Panc1 (cell line): Measurements from ENCODE around the gene LUZP4. TPM values are rescaled to one million over a fixed set of nuclear protein-coding genes. Genes with fewer than 3 reads are reported as not detected.
"Not testable (repeated sequence)": the region's sequence is repeated elsewhere in the genome, so short reads cannot be mapped to it uniquely, and the experiment has no call there.

Experiments used
- ATAC-seq: fragments of 200-7000 bp; cut with Tn5 transposase; 2 replicates; pipeline ENCODE4 v1.9.1; 2020; ENCODE audit warnings: mild to moderate bottlenecking, moderate library complexity
- BruUV-seq: library from RNA; stranded (reverse); fragments of 400-500 nt; replicated peaks from 2 replicates; lab custom pipeline; 2021; lab: Mats Ljungman, UMichigan
- CTCF ChIA-PET: fragments of 300-600 bp; sonication (Branson Sonifier 250); formaldehyde crosslinking; loops from one replicate; lab custom pipeline; 2022; ENCODE audit warnings: antibody characterized with exemption; lab: Charles Lee
- POLR2A ChIA-PET: fragments of 300-600 bp; sonication (Branson Sonifier 250); formaldehyde crosslinking; loops from one replicate; lab custom pipeline; 2022; ENCODE audit warnings: antibody characterized with exemption; lab: Charles Lee
- DNase-seq: peaks from one replicate; pipeline ENCODE4 v3.0.0-alpha.2; 2010; ENCODE audit warnings: low read depth, low spot score
- H3K27ac ChIP-seq: 2 replicates; pipeline ENCODE4 v1.5.1; 2011; ENCODE audit warnings: mild to moderate bottlenecking, low read length, inconsistent platforms
- H3K27me3 ChIP-seq: fragments of 200-500 bp; sonication (Bioruptor generic); 2 replicates; pipeline ENCODE4 v1.6.0; 2014; ENCODE audit warnings: low read length, inconsistent platforms; ENCODE audit not compliant: control insufficient read depth, insufficient read depth
- H3K36me3 ChIP-seq: fragments of 200-500 bp; sonication (Bioruptor generic); 2 replicates; pipeline ENCODE4 v1.5.1; 2014; ENCODE audit warnings: inconsistent platforms, mild to moderate bottlenecking, low read length, moderate library complexity; ENCODE audit not compliant: control insufficient read depth, insufficient read depth
- H3K4me1 ChIP-seq: 2 replicates; pipeline ENCODE4 v1.5.1; 2011; ENCODE audit warnings: inconsistent platforms, mild to moderate bottlenecking, low read length, moderate library complexity; ENCODE audit not compliant: control insufficient read depth, insufficient read depth
- H3K4me3 ChIP-seq, 2 experiments: 2 replicates each; pipeline ENCODE4 v1.5.1; 2011 to 2012; ENCODE audit warnings: low read depth in 2 of 2, low read length in 2 of 2, mild to moderate bottlenecking in 2 of 2, inconsistent platforms in 1 of 2, moderate library complexity in 1 of 2
- H3K9me3 ChIP-seq: fragments of 200-500 bp; sonication (Bioruptor generic); 2 replicates; pipeline ENCODE4 v1.5.1; 2014; ENCODE audit warnings: low read depth, mild to moderate bottlenecking, inconsistent platforms, low read length, moderate library complexity; ENCODE audit not compliant: control insufficient read depth, insufficient read depth
- TCF7L2 ChIP-seq: IDR thresholded peaks from 2 replicates; pipeline ENCODE4 v1.6.1; 2011; ENCODE audit warnings: mild to moderate bottlenecking, low read depth, low read length, inconsistent platforms
- in situ Hi-C: cut with HindIII; loops from 2 replicates; pipeline ENCODE4 v1.10.0; 2016; ENCODE audit warnings: low sequenced_read_pairs, low pct_unique_long_range_greater_than_20kb
- intact Hi-C: fragments of 100-400 bp; cut with micrococcal nuclease; formaldehyde crosslinking; loops from one replicate; pipeline ENCODE4 v1.10.0; 2022; ENCODE audit not compliant: unreplicated experiment
- total RNA-seq: library from RNA; stranded (reverse); gene quantifications from one replicate; pipeline ENCODE4 v1.2.1, GENCODE V29; 2021; ENCODE audit not compliant: unreplicated experiment
- TF ChIP-seq, protein P1 (sequence below): fragments of 450-650 bp; IDR thresholded peaks from 2 replicates; pipeline ENCODE4 v1.5.1; 2017; ENCODE audit warnings: mild to moderate bottlenecking
- TF ChIP-seq, protein P2 (sequence below), 2 experiments: IDR thresholded peaks; 2 replicates each; pipeline ENCODE4 v1.6.1; 2011 to 2012; ENCODE audit warnings: low read depth in 2 of 2, control low read depth in 1 of 2, low read length in 1 of 2, mild to moderate bottlenecking in 1 of 2, moderate library complexity in 1 of 2; ENCODE audit not compliant: insufficient read depth in 1 of 2

Gene LUZP4
- total RNA-seq, 1 experiment from 2014 or later = not detected

DNA sequence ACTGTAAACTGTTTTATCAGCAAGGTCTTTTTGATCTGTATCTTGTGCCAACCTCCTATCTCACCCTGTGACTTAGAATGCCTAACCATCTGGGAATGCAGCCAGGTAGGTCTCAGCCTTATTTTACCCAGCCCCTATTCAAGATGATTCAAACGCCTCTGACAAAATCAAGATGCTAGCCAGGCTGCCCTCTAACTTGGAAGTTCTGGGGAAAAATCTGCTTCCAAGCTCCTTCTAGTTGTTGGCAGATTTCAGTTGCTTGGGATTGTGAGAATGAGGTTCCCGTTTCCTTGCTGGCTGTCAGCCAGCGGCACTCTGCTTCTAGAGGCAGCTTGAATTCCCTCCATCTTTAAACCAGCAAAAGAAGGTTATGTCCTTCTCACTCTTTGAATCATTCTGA is 34.7 kb downstream of the LUZP4 start:
- Histone ChIP-seq H3K4me1 (no peaks in the 10 kb centered on the region), H3K9me3 (no peaks in the 10 kb centered on the region), H3K4me3 (no peak overlapping the region), H3K27ac (no peak overlapping the region), H3K36me3 (no peaks in the 10 kb centered on the region), H3K27me3 (no peaks in the 10 kb centered on the region)
- no peak for ATAC-seq
- ChIA-PET POLR2A (interaction anchor here (0.6 kb wide), 1 partner anchor 74 kb away, joined by 3 read pairs; no protein-coding TSS in a partner anchor), CTCF (no interaction called here)
- DNase-seq = no peak
- in situ Hi-C loops (no loop called here), intact Hi-C loops (no loop called here)
- BruUV-seq = no TSS peak
- TF ChIP-seq, protein P1, sequence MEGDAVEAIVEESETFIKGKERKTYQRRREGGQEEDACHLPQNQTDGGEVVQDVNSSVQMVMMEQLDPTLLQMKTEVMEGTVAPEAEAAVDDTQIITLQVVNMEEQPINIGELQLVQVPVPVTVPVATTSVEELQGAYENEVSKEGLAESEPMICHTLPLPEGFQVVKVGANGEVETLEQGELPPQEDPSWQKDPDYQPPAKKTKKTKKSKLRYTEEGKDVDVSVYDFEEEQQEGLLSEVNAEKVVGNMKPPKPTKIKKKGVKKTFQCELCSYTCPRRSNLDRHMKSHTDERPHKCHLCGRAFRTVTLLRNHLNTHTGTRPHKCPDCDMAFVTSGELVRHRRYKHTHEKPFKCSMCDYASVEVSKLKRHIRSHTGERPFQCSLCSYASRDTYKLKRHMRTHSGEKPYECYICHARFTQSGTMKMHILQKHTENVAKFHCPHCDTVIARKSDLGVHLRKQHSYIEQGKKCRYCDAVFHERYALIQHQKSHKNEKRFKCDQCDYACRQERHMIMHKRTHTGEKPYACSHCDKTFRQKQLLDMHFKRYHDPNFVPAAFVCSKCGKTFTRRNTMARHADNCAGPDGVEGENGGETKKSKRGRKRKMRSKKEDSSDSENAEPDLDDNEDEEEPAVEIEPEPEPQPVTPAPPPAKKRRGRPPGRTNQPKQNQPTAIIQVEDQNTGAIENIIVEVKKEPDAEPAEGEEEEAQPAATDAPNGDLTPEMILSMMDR = no peak
- TF ChIP-seq TCF7L2 = no peak

DNA sequence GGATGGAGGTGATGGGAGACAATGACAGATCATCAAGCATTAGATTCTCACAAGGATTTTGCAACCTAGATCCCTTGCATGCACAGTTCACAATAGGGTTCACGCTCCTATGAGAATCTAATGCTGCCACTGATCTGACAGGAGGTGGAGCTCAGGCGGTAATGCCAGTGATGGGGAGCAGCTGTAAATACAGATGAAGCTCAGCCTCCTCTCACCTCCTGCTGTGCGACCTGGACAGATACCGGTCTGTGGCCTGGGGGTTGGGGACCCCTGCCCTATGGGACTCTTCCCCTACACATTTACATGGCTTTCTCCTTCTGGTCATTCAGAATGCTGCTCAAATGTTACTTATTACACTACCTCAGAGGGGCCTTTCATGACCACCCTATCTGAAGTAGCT is 39.8 kb downstream of the LUZP4 start:
- intact Hi-C loops, in situ Hi-C loops, H3K27me3 ChIP-seq, H3K4me3 ChIP-seq, H3K9me3 ChIP-seq, CTCF ChIA-PET, H3K36me3 ChIP-seq, H3K4me1 ChIP-seq, H3K27ac ChIP-seq, DNase-seq, POLR2A ChIA-PET, ATAC-seq, BruUV-seq: not testable (repeated sequence)

DNA sequence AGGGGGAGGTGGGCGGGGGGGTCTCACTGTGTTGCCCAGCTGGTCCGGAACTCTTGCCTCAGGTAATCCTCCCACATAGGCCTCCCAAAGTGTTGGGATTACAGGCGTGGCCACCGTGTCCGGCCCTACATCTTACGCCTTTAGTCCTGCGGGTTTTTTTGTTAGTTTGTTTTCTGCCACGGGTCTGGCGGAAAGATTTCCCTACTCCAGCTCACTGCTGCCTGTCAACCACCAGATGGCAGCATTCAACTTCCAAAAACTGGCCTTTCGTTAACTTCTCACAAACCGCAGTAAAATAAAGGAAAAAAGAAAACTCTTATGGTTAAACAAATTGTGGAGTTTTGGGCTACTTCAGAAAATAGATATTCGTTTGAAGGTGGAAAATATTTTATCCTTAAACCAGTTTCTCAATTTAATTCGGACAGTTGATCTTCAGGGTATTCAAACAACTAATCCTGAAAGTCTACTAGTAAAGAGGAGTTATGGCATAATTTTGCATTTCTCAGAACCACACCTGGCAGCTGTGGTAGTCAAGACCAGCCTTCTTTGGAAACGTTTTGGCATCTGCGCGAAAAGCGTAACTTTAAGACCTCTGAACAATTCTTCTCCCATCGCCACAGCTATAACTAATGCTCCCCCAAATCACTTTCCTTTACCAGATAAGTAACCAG is 41.1 kb downstream of the LUZP4 start:
- in situ Hi-C loops (no loop called here), intact Hi-C loops (loop anchor here (1.0 to 5.0 kb wide), 3 partner anchors 232 to 362 kb away; partner anchors contain the start of gene PLS3)
- no peaks in the 10 kb centered on the region for H3K27me3 ChIP-seq
- no peaks in the 10 kb centered on the region for H3K9me3 ChIP-seq
- CTCF ChIA-PET = interaction anchor here (0.8 to 1.6 kb wide), 3 partner anchors 349 to 832 kb away, joined by 3 to 7 read pairs (median 5); no protein-coding TSS in a partner anchor
- ATAC-seq (peak; percentile 85), DNase-seq (peak; percentile 42)
- TF ChIP-seq, protein P2, sequence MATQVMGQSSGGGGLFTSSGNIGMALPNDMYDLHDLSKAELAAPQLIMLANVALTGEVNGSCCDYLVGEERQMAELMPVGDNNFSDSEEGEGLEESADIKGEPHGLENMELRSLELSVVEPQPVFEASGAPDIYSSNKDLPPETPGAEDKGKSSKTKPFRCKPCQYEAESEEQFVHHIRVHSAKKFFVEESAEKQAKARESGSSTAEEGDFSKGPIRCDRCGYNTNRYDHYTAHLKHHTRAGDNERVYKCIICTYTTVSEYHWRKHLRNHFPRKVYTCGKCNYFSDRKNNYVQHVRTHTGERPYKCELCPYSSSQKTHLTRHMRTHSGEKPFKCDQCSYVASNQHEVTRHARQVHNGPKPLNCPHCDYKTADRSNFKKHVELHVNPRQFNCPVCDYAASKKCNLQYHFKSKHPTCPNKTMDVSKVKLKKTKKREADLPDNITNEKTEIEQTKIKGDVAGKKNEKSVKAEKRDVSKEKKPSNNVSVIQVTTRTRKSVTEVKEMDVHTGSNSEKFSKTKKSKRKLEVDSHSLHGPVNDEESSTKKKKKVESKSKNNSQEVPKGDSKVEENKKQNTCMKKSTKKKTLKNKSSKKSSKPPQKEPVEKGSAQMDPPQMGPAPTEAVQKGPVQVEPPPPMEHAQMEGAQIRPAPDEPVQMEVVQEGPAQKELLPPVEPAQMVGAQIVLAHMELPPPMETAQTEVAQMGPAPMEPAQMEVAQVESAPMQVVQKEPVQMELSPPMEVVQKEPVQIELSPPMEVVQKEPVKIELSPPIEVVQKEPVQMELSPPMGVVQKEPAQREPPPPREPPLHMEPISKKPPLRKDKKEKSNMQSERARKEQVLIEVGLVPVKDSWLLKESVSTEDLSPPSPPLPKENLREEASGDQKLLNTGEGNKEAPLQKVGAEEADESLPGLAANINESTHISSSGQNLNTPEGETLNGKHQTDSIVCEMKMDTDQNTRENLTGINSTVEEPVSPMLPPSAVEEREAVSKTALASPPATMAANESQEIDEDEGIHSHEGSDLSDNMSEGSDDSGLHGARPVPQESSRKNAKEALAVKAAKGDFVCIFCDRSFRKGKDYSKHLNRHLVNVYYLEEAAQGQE (IDR thresholded peaks at IDR 0.05; ENCODE audit: insufficient read depth in 1 of 2, low read depth in 2 of 2, low read length in 1 of 2) = no peak
- TF ChIP-seq, protein P1 = peak; percentile 78
- H3K4me1 ChIP-seq = no peaks in the 10 kb centered on the region
- BruUV-seq = no TSS peak
- H3K36me3 ChIP-seq = no peaks in the 10 kb centered on the region
- POLR2A ChIA-PET = no interaction called here
- no peak overlapping the region for H3K27ac ChIP-seq
- H3K4me3 ChIP-seq = no peak overlapping the region; a peak in 1 of 4 replicates
